ENCODE data around the gene IGSF23. TPM values are rescaled to one million over a fixed set of nuclear protein-coding genes. Genes with fewer than 3 reads are reported as not detected.

The IGSF23 gene
- total RNA-seq: not detected in 2 replicates

DNA sequence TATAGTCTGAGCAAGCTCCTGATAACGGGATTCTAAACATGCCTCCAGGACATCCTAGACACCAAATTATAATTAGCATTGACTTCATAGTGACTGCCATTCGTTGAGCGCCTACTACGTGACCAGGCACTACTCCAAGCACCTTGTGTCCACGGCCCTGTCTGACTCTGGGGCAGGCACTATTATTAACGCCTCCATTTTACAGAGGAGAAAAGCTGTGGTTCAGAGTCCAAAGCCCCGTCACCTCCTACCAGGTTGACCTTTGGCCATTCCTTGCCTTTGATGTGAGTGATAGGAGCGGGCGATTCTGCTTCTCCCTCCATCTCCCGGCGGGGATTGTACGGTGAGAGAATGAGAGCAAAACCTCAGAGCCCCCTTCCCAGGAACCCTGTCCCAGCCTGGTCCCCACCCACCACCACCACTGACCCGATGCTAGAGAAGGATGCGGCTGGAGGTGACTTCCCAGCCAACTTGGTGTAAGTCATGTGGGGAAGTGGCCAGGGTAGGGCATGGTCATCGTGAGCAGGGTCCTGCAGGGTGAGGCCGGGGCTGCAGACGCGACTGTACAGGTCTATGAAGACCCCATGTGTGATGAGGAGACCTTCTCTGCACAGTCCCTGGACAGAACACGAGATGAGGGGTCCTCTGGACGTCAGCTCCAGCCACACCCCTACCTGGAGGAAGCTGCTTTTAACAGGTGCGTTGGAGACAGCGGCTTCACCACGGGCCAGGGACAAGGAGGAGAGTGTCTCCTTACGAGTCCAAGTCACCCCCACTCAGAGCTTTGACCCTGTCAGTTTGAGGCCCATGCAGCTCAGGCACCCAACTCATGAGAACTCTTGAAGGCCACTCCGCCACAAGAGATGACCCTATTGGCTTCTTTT, at the start of gene IGSF23:
Gene IGSF23, plus strand, starts transcription at position 269 of the 884 bp plus-strand sequence. Its CDS starts 83 bp downstream, at position 352.

GRCh38 chr19:44643605-44644401, 30.4 kb downstream of the IGSF23 start, which contains the start of gene PVR:
Gene PVR (plus strand): TSS chr19:44643910. CDS start chr19:44644097, 187 bp downstream.

GRCh38 chr19:44671400-44671799, 58.0 kb downstream of the IGSF23 start, which contains the start of gene CEACAM19:
Gene CEACAM19 (plus strand): TSS chr19:44671482. CDS start chr19:44671932, 450 bp downstream.

Other genes with a start within 250 kb of the IGSF23 start
- 2.0 and 2.9 TPM in 2 replicates for gene ZNF285, start 212.0 kb upstream of the IGSF23 start, total RNA-seq
- gene ZNF229, start 165.1 kb upstream of the IGSF23 start, total RNA-seq: 3.2 and 5.4 TPM in 2 replicates
- 4.8 and 6.0 TPM in 2 replicates for gene ZNF180, start 113.0 kb upstream of the IGSF23 start, total RNA-seq
- gene CEACAM20, start 83.9 kb upstream of the IGSF23 start, total RNA-seq: not detected in 2 replicates
- 39.2 and 58.8 TPM in 2 replicates for gene PVR, start 30.3 kb downstream of the IGSF23 start, total RNA-seq
- 4.4 and 7.8 TPM in 2 replicates for gene CEACAM19, start 57.9 kb downstream of the IGSF23 start, total RNA-seq
- gene CEACAM16, start 85.6 kb downstream of the IGSF23 start, total RNA-seq: not detected in 2 replicates
- 31.5 and 32.9 TPM in 2 replicates for gene BCL3, start 135.1 kb downstream of the IGSF23 start, total RNA-seq
- 86.0 and 97.3 TPM in 2 replicates for gene CBLC, start 164.3 kb downstream of the IGSF23 start, total RNA-seq
- gene BCAM, start 195.5 kb downstream of the IGSF23 start, total RNA-seq: 97.8 and 99.6 TPM in 2 replicates
- gene NECTIN2, start 232.7 kb downstream of the IGSF23 start, total RNA-seq: 100 and 128 TPM in 2 replicates

Data from airway epithelial cell (primary cell).